ENCODE measurements around the gene ELOVL6. TPM values are rescaled to one million over a fixed set of nuclear protein-coding genes. Genes with fewer than 3 reads are reported as not detected.
A peak's percentile ranks its signal among the peaks of the same experiment; 100 is the strongest.

The ELOVL6 gene
- total RNA-seq, 4 donors from 2014 or later, result 0.10 to 0.42 (median 0.13) TPM; not detected in 1

GRCh38 chr4:110032603-110033002 is 165.8 kb downstream of the ELOVL6 start:
- peak in 1 of 2 donors; percentile 18 for DNase-seq

GRCh38 chr4:110025718-110026117 is 172.7 kb downstream of the ELOVL6 start:
- TF ChIP-seq CTCF (IDR thresholded peaks at IDR 0.05 in 4 of 5, conservative IDR thresholded peaks at IDR 0.05 in 1 of 5), result no peak
- TF ChIP-seq POLR2A (IDR thresholded peaks at IDR 0.05), result no peak
- H3K4me1 ChIP-seq, result no peaks in the 10 kb centered on the region
- no peak overlapping the region for H3K27ac ChIP-seq
- no peaks in the 10 kb centered on the region for H3K9me3 ChIP-seq
- in situ Hi-C loops (cut with MboI; ENCODE audit: low sequenced_read_pairs in 4 of 4), result no loop called here
- H3K4me3 ChIP-seq, result no peak overlapping the region
- ATAC-seq, result no peak
- no peaks in the 10 kb centered on the region for H3K27me3 ChIP-seq
- intact Hi-C loops (cut with DNase I; ENCODE audit: low total_unique reads), result no loop called here
- no peak for DNase-seq
- no peaks in the 10 kb centered on the region for H3K36me3 ChIP-seq

More at GRCh38 chr4:110032603-110033002, 165.8 kb downstream of the ELOVL6 start:
- no peak overlapping the region for H3K27ac ChIP-seq
- in situ Hi-C loops (cut with MboI; ENCODE audit: low sequenced_read_pairs in 4 of 4) (no loop called here), intact Hi-C loops (cut with DNase I; ENCODE audit: low total_unique reads) (no loop called here)
- H3K9me3 ChIP-seq, result no peaks in the 10 kb centered on the region
- no peak overlapping the region for H3K4me3 ChIP-seq
- H3K36me3 ChIP-seq, result no peaks in the 10 kb centered on the region
- no peaks in the 10 kb centered on the region for H3K4me1 ChIP-seq
- TF ChIP-seq CTCF (IDR thresholded peaks at IDR 0.05 in 4 of 5, conservative IDR thresholded peaks at IDR 0.05 in 1 of 5) (no peak), POLR2A (IDR thresholded peaks at IDR 0.05) (no peak)
- H3K27me3 ChIP-seq, result no peaks in the 10 kb centered on the region
- ATAC-seq, result no peak

GRCh38 chr4:110025056-110025455 is 173.4 kb downstream of the ELOVL6 start:
- TF ChIP-seq POLR2A (IDR thresholded peaks at IDR 0.05), result no peak
- no peak for TF ChIP-seq CTCF (IDR thresholded peaks at IDR 0.05 in 4 of 5, conservative IDR thresholded peaks at IDR 0.05 in 1 of 5)
- Histone ChIP-seq H3K27ac (no peak overlapping the region), H3K36me3 (no peaks in the 10 kb centered on the region), H3K4me1 (no peaks in the 10 kb centered on the region), H3K27me3 (no peaks in the 10 kb centered on the region), H3K9me3 (no peaks in the 10 kb centered on the region), H3K4me3 (no peak overlapping the region)
- DNase-seq (no peak), ATAC-seq (no peak)
- intact Hi-C loops (cut with DNase I; ENCODE audit: low total_unique reads) (no loop called here), in situ Hi-C loops (cut with MboI; ENCODE audit: low sequenced_read_pairs in 4 of 4) (no loop called here)

DNA sequence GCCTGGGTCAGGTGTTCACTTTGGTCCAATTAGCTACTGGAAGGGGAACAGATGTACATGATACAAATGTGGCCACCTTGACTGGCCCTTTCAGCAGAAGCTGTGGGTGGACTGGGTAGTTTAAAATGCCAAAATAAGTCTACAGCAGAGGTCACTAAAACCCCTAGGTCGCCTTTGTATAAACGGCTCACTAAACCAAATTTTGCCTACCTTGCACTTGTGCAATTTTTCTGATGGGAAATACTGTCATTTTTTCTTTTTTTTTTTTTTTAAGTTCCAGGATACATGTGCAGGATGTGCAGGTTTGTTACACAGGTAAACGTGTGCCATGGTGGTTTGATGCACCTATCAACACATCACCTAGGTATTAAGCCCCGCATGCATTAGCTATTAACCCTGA is 176.0 kb downstream of the ELOVL6 start:
- intact Hi-C loops (cut with DNase I; ENCODE audit: low total_unique reads), result no loop called here
- no peak for TF ChIP-seq POLR2A (IDR thresholded peaks at IDR 0.05)
- no peak for TF ChIP-seq CTCF (IDR thresholded peaks at IDR 0.05 in 4 of 5, conservative IDR thresholded peaks at IDR 0.05 in 1 of 5)
- ATAC-seq (no peak), DNase-seq (no peak)
- in situ Hi-C loops (cut with MboI; ENCODE audit: low sequenced_read_pairs in 4 of 4), result no loop called here
- no peaks in the 10 kb centered on the region for H3K4me1 ChIP-seq
- no peaks in the 10 kb centered on the region for H3K27me3 ChIP-seq
- no peak overlapping the region for H3K27ac ChIP-seq
- H3K36me3 ChIP-seq, result no peaks in the 10 kb centered on the region
- no peaks in the 10 kb centered on the region for H3K9me3 ChIP-seq
- H3K4me3 ChIP-seq, result no peak overlapping the region
